GM12878 (cell line): Measurements from ENCODE around the gene CAMKK1. TPM values are rescaled to one million over a fixed set of nuclear protein-coding genes. Genes with fewer than 3 reads are reported as not detected.

Source experiments
- FOS ChIP-seq: IDR thresholded peaks from 3 replicates; pipeline ENCODE4 v1.6.1; 2011; ENCODE audit warnings: borderline replicate concordance; ENCODE audit not compliant: insufficient read length; ENCODE audit errors: extremely low read depth
- JUND ChIP-seq: IDR thresholded peaks from 2 replicates; pipeline ENCODE4 v1.6.1; 2012; ENCODE audit warnings: low read depth, mild to moderate bottlenecking, low read length, improper control_type of control experiment, moderate library complexity
- POLR2AphosphoS2 ChIP-seq: IDR thresholded peaks from 2 replicates; pipeline ENCODE4 v1.6.1; 2011; ENCODE audit warnings: low read depth, mild to moderate bottlenecking, low read length, improper control_type of control experiment, moderate library complexity
- TCF12 ChIP-seq: IDR thresholded peaks from 2 replicates; pipeline ENCODE4 v1.6.1; 2011; ENCODE audit warnings: low read depth, mild to moderate bottlenecking, low read length
- ZBTB33 ChIP-seq: fragments of 450-650 bp; IDR thresholded peaks from 2 replicates; pipeline ENCODE4 v1.6.1; 2017; ENCODE audit warnings: mild to moderate bottlenecking
- ZNF207 ChIP-seq: fragments of 450-650 bp; IDR thresholded peaks from 2 replicates; pipeline ENCODE4 v1.6.1; 2014; ENCODE audit warnings: antibody characterized with exemption, mild to moderate bottlenecking, borderline replicate concordance
- polyA plus RNA-seq, 11 experiments: library from polyadenylated mRNA; depleted of rRNA in 4 of 11; unstranded in 6 of 11; stranded (reverse) in 5 of 11; fragments of >200 nt; fragmentation: Nextera tagmentation in 4 of 11; fragmentation: Illumina TruSeq in 1 of 11; extraction: Ambion mirVana in 4 of 11; extraction: Trizol in 1 of 11; gene quantifications; 1 replicate in 1 of 11; 2 replicates in 10 of 11; pipeline versions ENCODE4 v1.2.1 to v1.2.3, GENCODE V29; 2011 to 2016; ENCODE audit warnings: inconsistent platforms in 2 of 11, missing spikeins in 2 of 11, low read depth in 1 of 11
- total RNA-seq, 4 experiments: library from RNA; depleted of rRNA in 3 of 4; stranded (reverse); fragments of >200 nt in 3 of 4; fragmentation: Illumina TruSeq in 1 of 4; extraction: Trizol in 1 of 4; gene quantifications; 2 replicates each; pipeline versions ENCODE4 v1.2.1 to v1.2.3, GENCODE V29; 2013 to 2021
- TF ChIP-seq, protein P1 (sequence below), 3 experiments: IDR thresholded peaks in 2 of 3; conservative IDR thresholded peaks in 1 of 3; 2 replicates each; pipeline ENCODE4 v1.5.1; 2011; ENCODE audit warnings: low read depth in 3 of 3, low read length in 3 of 3, mild to moderate bottlenecking in 3 of 3, control low read depth in 2 of 3, moderate library complexity in 2 of 3, inconsistent platforms in 1 of 3, mixed read lengths in 1 of 3; ENCODE audit not compliant: control insufficient read depth in 2 of 3, insufficient read depth in 1 of 3; ENCODE audit errors: extremely low read depth in 1 of 3
- TF ChIP-seq, protein P2 (sequence below): fragments of 450-650 bp; IDR thresholded peaks from 2 replicates; pipeline ENCODE4 v1.6.1; 2016; ENCODE audit warnings: mild to moderate bottlenecking

Gene CAMKK1
- total and polyA plus RNA-seq, 10 of the 15 experiments (the other 5 are each of a cell fraction or from before 2014, with no cell fraction given): 0.06 to 0.84 (median 0.37) TPM

DNA sequence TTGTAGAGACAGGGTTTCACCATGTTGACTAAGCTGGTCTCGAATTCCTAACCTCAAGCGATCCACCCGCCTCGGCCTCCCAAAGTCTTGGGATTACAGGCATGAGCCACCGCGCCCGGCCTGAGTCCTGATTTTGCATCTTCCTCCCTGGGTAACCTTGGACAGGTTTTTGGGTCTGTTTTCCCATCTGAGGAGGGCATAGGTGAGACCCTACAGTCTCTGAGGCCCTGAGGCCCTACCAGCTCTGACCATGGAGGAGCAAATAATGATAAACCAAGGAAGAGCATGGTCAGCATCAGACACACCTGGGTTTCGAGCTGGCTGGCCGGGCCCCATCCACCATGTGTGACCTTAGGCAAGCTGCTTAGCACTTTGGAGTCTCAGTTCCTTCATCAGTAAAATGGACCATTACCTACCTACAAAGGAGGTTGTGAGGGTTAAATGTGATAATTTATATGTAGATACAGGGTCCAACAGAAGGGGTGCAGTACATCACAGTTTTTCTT lies 45.6 kb downstream of the CAMKK1 start (continued):
- TF ChIP-seq JUND (no peak), ZNF207 (no peak), ZBTB33 (no peak), FOS (no peak), POLR2AphosphoS2 (no peak), TCF12 (no peak)
- TF ChIP-seq, protein P1, sequence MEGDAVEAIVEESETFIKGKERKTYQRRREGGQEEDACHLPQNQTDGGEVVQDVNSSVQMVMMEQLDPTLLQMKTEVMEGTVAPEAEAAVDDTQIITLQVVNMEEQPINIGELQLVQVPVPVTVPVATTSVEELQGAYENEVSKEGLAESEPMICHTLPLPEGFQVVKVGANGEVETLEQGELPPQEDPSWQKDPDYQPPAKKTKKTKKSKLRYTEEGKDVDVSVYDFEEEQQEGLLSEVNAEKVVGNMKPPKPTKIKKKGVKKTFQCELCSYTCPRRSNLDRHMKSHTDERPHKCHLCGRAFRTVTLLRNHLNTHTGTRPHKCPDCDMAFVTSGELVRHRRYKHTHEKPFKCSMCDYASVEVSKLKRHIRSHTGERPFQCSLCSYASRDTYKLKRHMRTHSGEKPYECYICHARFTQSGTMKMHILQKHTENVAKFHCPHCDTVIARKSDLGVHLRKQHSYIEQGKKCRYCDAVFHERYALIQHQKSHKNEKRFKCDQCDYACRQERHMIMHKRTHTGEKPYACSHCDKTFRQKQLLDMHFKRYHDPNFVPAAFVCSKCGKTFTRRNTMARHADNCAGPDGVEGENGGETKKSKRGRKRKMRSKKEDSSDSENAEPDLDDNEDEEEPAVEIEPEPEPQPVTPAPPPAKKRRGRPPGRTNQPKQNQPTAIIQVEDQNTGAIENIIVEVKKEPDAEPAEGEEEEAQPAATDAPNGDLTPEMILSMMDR (IDR thresholded peaks at IDR 0.05 in 2 of 3, conservative IDR thresholded peaks at IDR 0.05 in 1 of 3; ENCODE audit: control insufficient read depth in 2 of 3, extremely low read depth in 1 of 3, insufficient read depth in 1 of 3, low read depth in 3 of 3, low read length in 3 of 3): no peak
- TF ChIP-seq, protein P2, sequence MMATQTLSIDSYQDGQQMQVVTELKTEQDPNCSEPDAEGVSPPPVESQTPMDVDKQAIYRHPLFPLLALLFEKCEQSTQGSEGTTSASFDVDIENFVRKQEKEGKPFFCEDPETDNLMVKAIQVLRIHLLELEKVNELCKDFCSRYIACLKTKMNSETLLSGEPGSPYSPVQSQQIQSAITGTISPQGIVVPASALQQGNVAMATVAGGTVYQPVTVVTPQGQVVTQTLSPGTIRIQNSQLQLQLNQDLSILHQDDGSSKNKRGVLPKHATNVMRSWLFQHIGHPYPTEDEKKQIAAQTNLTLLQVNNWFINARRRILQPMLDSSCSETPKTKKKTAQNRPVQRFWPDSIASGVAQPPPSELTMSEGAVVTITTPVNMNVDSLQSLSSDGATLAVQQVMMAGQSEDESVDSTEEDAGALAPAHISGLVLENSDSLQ: no peak
- TF ChIP-seq, all 136 proteins: peak for 0
